Esophagus muscularis mucosa (tissue), 4 donors: ENCODE measurements around the gene TTLL12. TPM values are rescaled to one million over a fixed set of nuclear protein-coding genes. Genes with fewer than 3 reads are reported as not detected.

Source experiments
- DNase-seq: peaks from one replicate; pipeline ENCODE4 v3.0.0-alpha.2; 2017; ENCODE audit errors: extremely low spot score
- H3K27ac ChIP-seq, 4 donors: fragments of 200-600 bp; sonication (generic); replicated peaks in 1 of 4; 1 replicate in 3 of 4; 2 replicates in 1 of 4; pipeline ENCODE4 v1.5.1; 2016 to 2019; ENCODE audit warnings: mild to moderate bottlenecking in 1 of 4
- H3K27me3 ChIP-seq, 4 donors: fragments of 200-600 bp; sonication (generic); one replicate each; pipeline versions ENCODE4 v1.5.1 to v1.6.0; 2016 to 2019
- H3K36me3 ChIP-seq, 4 donors: fragments of 200-600 bp; sonication (generic); one replicate each; pipeline ENCODE4 v1.5.1; 2016 to 2019
- H3K4me1 ChIP-seq, 4 donors: fragments of 200-600 bp; sonication (generic); one replicate each; pipeline ENCODE4 v1.5.1; 2016 to 2019
- H3K4me3 ChIP-seq, 4 donors: fragments of 200-600 bp; sonication (generic); 1 replicate in 2 of 4; 2 replicates in 2 of 4; pipeline ENCODE4 v1.5.1; 2016 to 2019; ENCODE audit warnings: mild to moderate bottlenecking in 4 of 4, moderate library complexity in 1 of 4
- H3K9me3 ChIP-seq, 4 donors: fragments of 200-600 bp; sonication (generic); 1 replicate in 3 of 4; 2 replicates in 1 of 4; pipeline ENCODE4 v1.5.1; 2016 to 2019
- EP300 ChIP-seq: sonication (generic); formaldehyde crosslinking; IDR thresholded peaks from one replicate; pipeline ENCODE4 v1.6.1; 2017; ENCODE audit warnings: antibody characterized with exemption
- POLR2A ChIP-seq: fragments of 450-650 bp; IDR thresholded peaks from one replicate; pipeline ENCODE4 v1.6.1; 2017; ENCODE audit warnings: antibody characterized with exemption, moderate library complexity, mild to moderate bottlenecking, low read depth
- POLR2AphosphoS5 ChIP-seq, 2 donors: sonication (generic); formaldehyde crosslinking; IDR thresholded peaks; one replicate each; pipeline ENCODE4 v1.6.1; 2017; ENCODE audit warnings: antibody characterized with exemption in 2 of 2
- WGBS: methylation state at CpG from one replicate; pipeline ENCODE4 v1.1.5; 2018; 5-methylcytosine and 5-hydroxymethylcytosine counted together
- intact Hi-C: fragments of 100-400 bp; cut with DNase I; formaldehyde crosslinking; loops from one replicate; pipeline ENCODE4 v1.15.1; 2023
- total RNA-seq, 4 donors: library from RNA; depleted of rRNA; stranded (reverse); fragments of >200 nt; gene quantifications; one replicate each; pipeline versions ENCODE4 v1.1.0 to v1.2.1, GENCODE V29; 2016
- TF ChIP-seq, protein P1 (sequence below), 3 experiments: fragments of 200-600 bp in 2 of 3; fragments of 450-650 bp in 1 of 3; sonication (generic) in 2 of 3; IDR thresholded peaks; one replicate each; pipeline ENCODE4 v1.5.1; 2017 to 2019; ENCODE audit warnings: antibody characterized with exemption in 3 of 3, mild to moderate bottlenecking in 2 of 3, moderate library complexity in 1 of 3

TTLL12 gene
- total RNA-seq, 4 donors from 2014 or later, result 19.9 to 32.8 (median 28.0) TPM

DNA sequence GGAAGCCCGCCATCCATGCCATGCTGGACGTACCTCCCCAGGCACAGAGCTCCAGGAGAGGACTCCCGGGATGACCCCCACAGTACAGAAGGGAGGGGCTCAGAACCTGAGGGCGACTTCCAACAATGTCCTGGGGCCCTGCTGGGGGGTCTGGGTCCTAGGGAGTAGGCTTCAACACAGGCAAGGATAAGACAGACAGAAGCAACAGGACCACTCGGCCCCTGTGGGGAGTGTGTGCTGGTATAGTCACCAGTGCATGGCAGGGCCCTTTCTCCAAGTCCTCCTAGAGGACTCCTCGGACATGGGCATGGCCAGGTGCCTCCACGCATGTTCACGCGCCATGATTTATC lies 16.8 kb downstream of the TTLL12 start:
- peaks cover 0 to 2% (median 0%) of the 10 kb centered on the region in 4 donors for H3K4me1 ChIP-seq
- peaks cover 35 to 89% (median 79%) of the 10 kb centered on the region in 4 donors for H3K36me3 ChIP-seq
- H3K27ac ChIP-seq, result no peak overlapping the region
- no peak overlapping the region for H3K4me3 ChIP-seq
- no peaks in the 10 kb centered on the region for H3K9me3 ChIP-seq
- WGBS, result 86% methylated on average over 9 of the region's 9 CpGs
- H3K27me3 ChIP-seq, result no peaks in the 10 kb centered on the region
- intact Hi-C loops, result no loop called here
- TF ChIP-seq POLR2AphosphoS5 (IDR thresholded peaks at IDR 0.05), result no peak
- TF ChIP-seq, protein P1, sequence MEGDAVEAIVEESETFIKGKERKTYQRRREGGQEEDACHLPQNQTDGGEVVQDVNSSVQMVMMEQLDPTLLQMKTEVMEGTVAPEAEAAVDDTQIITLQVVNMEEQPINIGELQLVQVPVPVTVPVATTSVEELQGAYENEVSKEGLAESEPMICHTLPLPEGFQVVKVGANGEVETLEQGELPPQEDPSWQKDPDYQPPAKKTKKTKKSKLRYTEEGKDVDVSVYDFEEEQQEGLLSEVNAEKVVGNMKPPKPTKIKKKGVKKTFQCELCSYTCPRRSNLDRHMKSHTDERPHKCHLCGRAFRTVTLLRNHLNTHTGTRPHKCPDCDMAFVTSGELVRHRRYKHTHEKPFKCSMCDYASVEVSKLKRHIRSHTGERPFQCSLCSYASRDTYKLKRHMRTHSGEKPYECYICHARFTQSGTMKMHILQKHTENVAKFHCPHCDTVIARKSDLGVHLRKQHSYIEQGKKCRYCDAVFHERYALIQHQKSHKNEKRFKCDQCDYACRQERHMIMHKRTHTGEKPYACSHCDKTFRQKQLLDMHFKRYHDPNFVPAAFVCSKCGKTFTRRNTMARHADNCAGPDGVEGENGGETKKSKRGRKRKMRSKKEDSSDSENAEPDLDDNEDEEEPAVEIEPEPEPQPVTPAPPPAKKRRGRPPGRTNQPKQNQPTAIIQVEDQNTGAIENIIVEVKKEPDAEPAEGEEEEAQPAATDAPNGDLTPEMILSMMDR (IDR thresholded peaks at IDR 0.05), result no peak
- no peak for TF ChIP-seq POLR2A
- TF ChIP-seq EP300, result no peak
- DNase-seq, result no peak

DNA sequence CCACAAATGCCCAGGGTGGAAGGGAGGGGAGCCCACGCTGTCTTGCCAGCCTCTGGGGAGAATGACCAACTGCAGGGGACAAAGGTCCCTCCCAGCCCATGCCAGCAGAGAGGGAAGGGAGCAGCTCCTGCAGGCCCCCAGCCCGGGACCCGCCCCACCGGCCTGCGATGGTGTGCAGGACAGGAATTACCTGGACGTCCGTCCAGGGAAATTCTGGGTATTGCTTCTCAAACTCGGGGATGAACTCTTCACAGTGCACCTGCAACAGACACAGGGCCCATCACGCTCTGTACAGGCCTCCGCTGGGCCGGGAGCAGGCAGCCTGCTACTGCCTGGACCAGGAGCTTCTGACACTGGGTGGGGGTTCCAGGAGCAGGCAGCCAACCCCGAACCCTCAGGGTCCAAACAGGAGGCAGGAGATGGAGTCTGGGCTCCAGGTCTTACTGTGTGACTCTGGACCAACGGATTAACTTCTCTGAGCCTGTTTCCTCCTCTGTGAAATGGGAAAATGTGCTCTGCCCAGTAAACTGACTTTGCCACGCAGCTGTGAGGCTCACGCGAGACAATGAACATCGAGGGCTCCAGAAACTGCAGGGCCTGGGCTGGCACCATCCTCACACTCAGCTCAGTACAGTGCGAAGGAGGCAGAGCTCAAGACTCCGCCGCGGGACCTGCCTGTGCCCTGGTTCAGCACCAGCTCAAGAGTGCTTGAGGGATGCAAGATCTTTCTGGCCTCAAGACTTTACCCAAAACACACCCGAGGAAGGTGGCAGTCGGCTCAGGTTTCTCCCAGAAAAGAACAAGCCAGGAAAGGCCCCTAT lies 17.4 kb downstream of the TTLL12 start:
- peaks cover 30 to 83% (median 73%) of the 10 kb centered on the region in 4 donors for H3K36me3 ChIP-seq
- intact Hi-C loops, result no loop called here
- 87% methylated on average over 15 of the region's 23 CpGs for WGBS
- H3K27ac ChIP-seq, result no peak overlapping the region
- TF ChIP-seq POLR2AphosphoS5 (IDR thresholded peaks at IDR 0.05) (no peak), EP300 (no peak), POLR2A (no peak)
- TF ChIP-seq, protein P1 (IDR thresholded peaks at IDR 0.05), result no peak
- no peaks in the 10 kb centered on the region for H3K9me3 ChIP-seq
- no peaks in the 10 kb centered on the region for H3K27me3 ChIP-seq
- H3K4me3 ChIP-seq, result no peak overlapping the region
- peaks cover 0 to 8% (median 5%) of the 10 kb centered on the region in 4 donors for H3K4me1 ChIP-seq
- DNase-seq, result no peak

DNA sequence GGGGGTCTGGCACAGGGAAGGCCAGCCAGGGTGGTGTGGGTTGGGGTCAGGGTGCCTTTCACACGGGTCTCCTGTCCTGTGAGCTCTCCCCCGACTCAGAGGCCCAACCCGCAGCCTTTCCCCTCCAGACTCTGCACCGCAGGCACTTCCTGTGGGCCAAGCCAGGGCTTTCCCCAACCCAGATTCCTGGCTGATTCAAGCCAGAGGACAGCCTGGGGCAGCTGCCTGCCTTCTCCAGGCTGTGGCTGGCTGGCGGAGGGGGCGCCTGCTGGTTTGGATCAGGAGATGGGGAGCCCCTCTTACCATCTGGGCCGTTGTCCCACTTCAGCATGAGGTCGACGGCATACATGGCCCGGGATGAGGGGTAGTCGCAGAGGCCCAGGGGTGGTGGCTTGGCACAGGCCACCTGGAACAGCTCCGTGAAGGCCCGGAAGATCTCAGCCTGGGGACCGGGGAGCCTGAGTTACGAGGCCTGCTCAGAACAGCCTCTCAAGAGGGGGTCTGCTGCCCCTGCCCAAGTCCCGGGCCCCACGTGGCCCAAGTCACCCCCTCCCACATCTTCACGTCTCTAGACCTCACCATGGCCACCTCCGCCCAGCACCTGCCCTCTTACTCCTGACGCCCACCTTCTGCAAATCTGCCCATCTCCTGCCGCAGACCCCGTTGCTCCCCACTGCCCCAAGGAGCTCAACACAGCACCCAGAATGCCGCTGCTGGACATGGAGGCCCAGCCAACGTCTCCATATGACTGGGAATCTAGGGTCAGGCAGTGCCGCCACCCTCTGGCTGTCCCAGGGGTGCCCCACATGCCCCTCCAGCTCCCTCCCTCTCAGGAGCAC lies 18.2 kb downstream of the TTLL12 start:
- H3K4me1 ChIP-seq, result peaks cover 4 to 17% (median 13%) of the 10 kb centered on the region in 4 donors
- no peaks in the 10 kb centered on the region for H3K9me3 ChIP-seq
- no peak overlapping the region for H3K4me3 ChIP-seq
- WGBS, result 92% methylated on average over 12 of the region's 25 CpGs
- TF ChIP-seq POLR2A (no peak), EP300 (no peak), POLR2AphosphoS5 (IDR thresholded peaks at IDR 0.05) (no peak)
- TF ChIP-seq, protein P1 (IDR thresholded peaks at IDR 0.05), result no peak
- peaks cover 22 to 75% (median 65%) of the 10 kb centered on the region in 4 donors for H3K36me3 ChIP-seq
- H3K27ac ChIP-seq, result no peak overlapping the region
- DNase-seq, result no peak
- intact Hi-C loops, result no loop called here
- H3K27me3 ChIP-seq, result no peaks in the 10 kb centered on the region

DNA sequence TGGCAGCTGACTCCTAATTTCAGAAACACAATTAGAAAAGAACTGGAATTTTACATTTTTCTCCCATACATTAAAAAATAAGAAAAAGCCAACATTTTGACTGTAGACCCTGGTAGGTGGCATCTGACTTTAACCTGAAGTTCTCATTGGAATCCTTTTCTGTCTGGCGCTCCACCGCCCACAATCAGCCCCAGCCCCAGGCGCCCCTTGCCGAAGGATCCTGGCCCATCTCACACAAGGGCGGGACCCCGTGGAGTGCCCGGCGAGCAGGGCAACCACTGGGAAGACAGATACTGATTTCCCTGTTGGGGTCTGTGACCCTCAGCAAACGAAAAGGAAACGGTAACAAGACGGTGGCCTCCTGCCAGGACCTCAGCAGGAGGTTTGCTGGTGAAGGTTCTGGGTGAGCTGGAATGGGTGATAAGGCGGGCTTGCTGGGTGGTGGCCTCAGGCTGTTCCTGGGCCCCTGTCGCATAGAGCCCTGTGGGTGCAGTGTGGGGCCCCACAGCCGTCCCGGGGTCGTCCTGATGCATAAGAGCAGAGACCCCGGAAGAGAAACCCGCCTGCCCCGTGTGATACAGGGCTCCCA lies 19.8 kb downstream of the TTLL12 start:
- DNase-seq, result no peak
- intact Hi-C loops, result no loop called here
- no peaks in the 10 kb centered on the region for H3K9me3 ChIP-seq
- H3K27me3 ChIP-seq, result no peaks in the 10 kb centered on the region
- H3K36me3 ChIP-seq, result peaks cover 16 to 71% (median 63%) of the 10 kb centered on the region in 4 donors
- peaks cover 9 to 30% (median 25%) of the 10 kb centered on the region in 4 donors for H3K4me1 ChIP-seq
- TF ChIP-seq POLR2A (no peak), EP300 (no peak), POLR2AphosphoS5 (IDR thresholded peaks at IDR 0.05) (no peak)
- TF ChIP-seq, protein P1 (IDR thresholded peaks at IDR 0.05), result no peak
- no peak overlapping the region for H3K27ac ChIP-seq
- H3K4me3 ChIP-seq, result no peak overlapping the region
- 92% methylated on average over 19 of the region's 19 CpGs for WGBS
